MM.1S (cell line): ENCODE results near the gene ZFR.

Experiments
- DNase-seq: peaks from one replicate; pipeline ENCODE4 v3.0.0-alpha.2; 2015
- H2AFZ ChIP-seq: fragments of 300-600 bp; sonication (generic); 2 replicates; pipeline ENCODE4 v1.6.0; 2016; ENCODE audit warnings: antibody characterized with exemption, low read length
- H3F3A ChIP-seq: fragments of 300-600 bp; sonication (generic); 2 replicates; pipeline ENCODE4 v1.6.1; 2016; ENCODE audit warnings: mild to moderate bottlenecking, antibody characterized with exemption, low read length, moderate library complexity, mixed read lengths; ENCODE audit not compliant: insufficient read depth
- H3K27ac ChIP-seq: fragments of 300-600 bp; sonication (generic); 2 replicates; pipeline ENCODE4 v1.5.1; 2016; ENCODE audit warnings: mild to moderate bottlenecking, low read length
- H3K27me3 ChIP-seq: fragments of 300-600 bp; sonication (generic); replicated peaks from 2 replicates; pipeline ENCODE4 v1.6.0; 2016; ENCODE audit warnings: low read length; ENCODE audit not compliant: insufficient read depth
- H3K36me3 ChIP-seq: fragments of 300-600 bp; sonication (generic); replicated peaks from 2 replicates; pipeline ENCODE4 v1.6.1; 2016; ENCODE audit warnings: mild to moderate bottlenecking, low read length, mixed read lengths; ENCODE audit not compliant: insufficient read depth
- H3K4me1 ChIP-seq: fragments of 300-600 bp; sonication (generic); 2 replicates; pipeline ENCODE4 v1.6.1; 2016; ENCODE audit warnings: low read length, mixed read lengths
- H3K4me2 ChIP-seq: fragments of 300-600 bp; sonication (generic); 2 replicates; pipeline ENCODE4 v1.6.0; 2016; ENCODE audit warnings: low read depth, low read length
- H3K4me3 ChIP-seq: fragments of 300-600 bp; sonication (generic); 2 replicates; pipeline ENCODE4 v1.5.1; 2016; ENCODE audit warnings: low read length, mixed read lengths
- H3K79me2 ChIP-seq: fragments of 300-600 bp; sonication (generic); 2 replicates; pipeline ENCODE4 v1.6.1; 2016; ENCODE audit warnings: mixed run types, low read length, mixed read lengths
- H3K9ac ChIP-seq: fragments of 300-600 bp; sonication (generic); 2 replicates; pipeline ENCODE4 v1.6.1; 2016; ENCODE audit warnings: low read length, mixed read lengths
- H3K9me2 ChIP-seq: fragments of 300-600 bp; sonication (generic); replicated peaks from 2 replicates; pipeline ENCODE4 v1.6.1; 2016; ENCODE audit warnings: mild to moderate bottlenecking, low read length, mixed read lengths; ENCODE audit not compliant: insufficient read depth
- H3K9me3 ChIP-seq: fragments of 300-600 bp; sonication (generic); replicated peaks from 2 replicates; pipeline ENCODE4 v1.6.1; 2016; ENCODE audit warnings: mild to moderate bottlenecking, low read length, mixed read lengths; ENCODE audit not compliant: insufficient read depth
- H4K20me1 ChIP-seq: fragments of 300-600 bp; sonication (generic); 2 replicates; pipeline ENCODE4 v1.6.1; 2016; ENCODE audit warnings: mild to moderate bottlenecking, low read length, moderate library complexity, mixed read lengths; ENCODE audit not compliant: insufficient read depth
- CTCF ChIP-seq: fragments of 300-600 bp; sonication (generic); IDR thresholded peaks from 2 replicates; pipeline ENCODE4 v1.5.1; 2016; ENCODE audit warnings: antibody characterized with exemption, low read length, mixed read lengths
- EZH2 ChIP-seq: fragments of 300-600 bp; sonication (generic); optimal IDR thresholded peaks from 2 replicates; pipeline ENCODE3; 2017; ENCODE audit warnings: low read depth, mild to moderate bottlenecking, antibody characterized with exemption, low read length, mixed read lengths
- EZH2phosphoT487 ChIP-seq: fragments of 300-600 bp; sonication (generic); IDR thresholded peaks from 2 replicates; pipeline ENCODE4 v1.6.1; 2018; ENCODE audit warnings: antibody characterized with exemption, low read length

ZFR gene

GRCh38 chr5:32362527-32362926 lies 82.0 kb downstream of the ZFR start:
- TF ChIP-seq EZH2: no peak
- no peak for TF ChIP-seq EZH2phosphoT487
- TF ChIP-seq CTCF: no peak
- Histone ChIP-seq H3K4me2 (no peak overlapping the region), H3K9ac (no peak overlapping the region), H2AFZ (no peak overlapping the region), H3K9me3 (no peaks in the 10 kb centered on the region), H3K4me1 (no peaks in the 10 kb centered on the region), H3K9me2 (no peaks in the 10 kb centered on the region), H3K36me3 (0 out of 2 replicates have a peak, but pooled peaks cover 6% of the 10 kb centered on the region), H3K79me2 (no peaks in the 10 kb centered on the region), H3F3A (no peaks in the 10 kb centered on the region), H3K27me3 (no peaks in the 10 kb centered on the region), H4K20me1 (no peaks in the 10 kb centered on the region), H3K27ac (no peak overlapping the region), H3K4me3 (no peak overlapping the region)
- no peak for DNase-seq

- Histone ChIP-seq H3F3A (no peaks in the 10 kb centered on the region), H3K27ac (no peak overlapping the region), H3K27me3 (no peaks in the 10 kb centered on the region), H2AFZ (no peak overlapping the region), H4K20me1 (no peaks in the 10 kb centered on the region), H3K4me1 (no peaks in the 10 kb centered on the region), H3K4me3 (no peak overlapping the region), H3K79me2 (no peaks in the 10 kb centered on the region), H3K4me2 (no peak overlapping the region), H3K36me3 (0 out of 2 replicates have a peak, but pooled peaks cover 6% of the 10 kb centered on the region), H3K9me2 (no peaks in the 10 kb centered on the region), H3K9me3 (no peaks in the 10 kb centered on the region), H3K9ac (no peak overlapping the region)
- DNase-seq: no peak
- no peak for TF ChIP-seq EZH2phosphoT487
- no peak for TF ChIP-seq CTCF
- TF ChIP-seq EZH2: no peak
Observed at GRCh38 chr5:32360906-32361305, 83.6 kb downstream of the ZFR start.

GRCh38 chr5:32358611-32359010 lies 85.9 kb downstream of the ZFR start:
- H3K36me3 ChIP-seq: 0 out of 2 replicates have a peak, but pooled peaks cover 6% of the 10 kb centered on the region
- H3K27ac ChIP-seq: no peak overlapping the region
- no peak for TF ChIP-seq CTCF
- no peak for TF ChIP-seq EZH2
- no peak for TF ChIP-seq EZH2phosphoT487
- H3K9ac ChIP-seq: no peak overlapping the region
- no peaks in the 10 kb centered on the region for H3F3A ChIP-seq
- H2AFZ ChIP-seq: no peak overlapping the region
- H3K27me3 ChIP-seq: no peaks in the 10 kb centered on the region
- no peak for DNase-seq
- H3K4me1 ChIP-seq: no peaks in the 10 kb centered on the region
- H4K20me1 ChIP-seq: no peaks in the 10 kb centered on the region
- no peak overlapping the region for H3K4me2 ChIP-seq
- H3K4me3 ChIP-seq: no peak overlapping the region
- no peaks in the 10 kb centered on the region for H3K9me2 ChIP-seq
- no peaks in the 10 kb centered on the region for H3K79me2 ChIP-seq
- no peaks in the 10 kb centered on the region for H3K9me3 ChIP-seq
